GM23248 (cell line): Measurements from ENCODE around the gene MRPS21. TPM values are rescaled to one million over a fixed set of nuclear protein-coding genes. Genes with fewer than 3 reads are reported as not detected.

ENCODE experiments used
- DNase-seq: peaks from one replicate; pipeline ENCODE4 v3.0.0-alpha.2; 2015
- H2AFZ ChIP-seq: fragments of 200-600 bp; sonication (generic); 2 replicates; pipeline ENCODE4 v1.6.1; 2016; ENCODE audit warnings: antibody characterized with exemption
- H3F3A ChIP-seq: fragments of 200-600 bp; sonication (generic); 2 replicates; pipeline ENCODE4 v1.6.1; 2016; ENCODE audit warnings: mild to moderate bottlenecking, antibody characterized with exemption, mixed run types; ENCODE audit not compliant: insufficient read depth
- H3K27ac ChIP-seq: fragments of 200-600 bp; sonication (generic); 2 replicates; pipeline ENCODE4 v1.5.1; 2016; ENCODE audit warnings: mild to moderate bottlenecking
- H3K27me3 ChIP-seq: fragments of 200-600 bp; sonication (generic); replicated peaks from 2 replicates; pipeline ENCODE4 v1.6.1; 2016; ENCODE audit warnings: mild to moderate bottlenecking; ENCODE audit not compliant: insufficient read depth
- H3K36me3 ChIP-seq: fragments of 200-600 bp; sonication (generic); 2 replicates; pipeline ENCODE4 v1.6.1; 2016; ENCODE audit warnings: low read depth, mild to moderate bottlenecking
- H3K4me1 ChIP-seq: fragments of 200-600 bp; sonication (generic); 2 replicates; pipeline ENCODE4 v1.6.1; 2016; ENCODE audit warnings: mild to moderate bottlenecking; ENCODE audit not compliant: insufficient read depth
- H3K4me2 ChIP-seq: fragments of 200-600 bp; sonication (generic); one replicate; pipeline ENCODE4 v1.6.1; 2016; ENCODE audit warnings: mild to moderate bottlenecking; ENCODE audit not compliant: unreplicated experiment
- H3K4me3 ChIP-seq: fragments of 200-600 bp; sonication (generic); 2 replicates; pipeline ENCODE4 v1.5.1; 2016; ENCODE audit warnings: mild to moderate bottlenecking
- H3K79me2 ChIP-seq: fragments of 200-600 bp; sonication (generic); 2 replicates; pipeline ENCODE4 v1.6.1; 2016; ENCODE audit warnings: mild to moderate bottlenecking; ENCODE audit not compliant: insufficient read depth
- H3K9ac ChIP-seq: fragments of 200-600 bp; sonication (generic); 2 replicates; pipeline ENCODE4 v1.6.1; 2016; ENCODE audit warnings: mild to moderate bottlenecking
- H3K9me2 ChIP-seq: fragments of 200-600 bp; sonication (generic); 2 replicates; pipeline ENCODE4 v1.6.1; 2016; ENCODE audit warnings: mixed run types, mild to moderate bottlenecking, moderate library complexity; ENCODE audit not compliant: insufficient read depth
- H3K9me3 ChIP-seq: fragments of 200-600 bp; sonication (generic); one replicate; pipeline ENCODE4 v1.6.1; 2017; ENCODE audit warnings: low read depth
- H4K20me1 ChIP-seq: fragments of 200-600 bp; sonication (generic); 2 replicates; pipeline ENCODE4 v1.6.0; 2016; ENCODE audit not compliant: insufficient read depth
- EZH2 ChIP-seq: fragments of 200-600 bp; sonication (generic); IDR thresholded peaks from 2 replicates; pipeline ENCODE4 v1.6.1; 2018; ENCODE audit warnings: antibody characterized with exemption, mild to moderate bottlenecking; ENCODE audit not compliant: insufficient read depth, poor library complexity, severe bottlenecking
- EZH2phosphoT487 ChIP-seq: fragments of 200-600 bp; sonication (generic); IDR thresholded peaks from 2 replicates; pipeline ENCODE4 v1.6.1; 2018; ENCODE audit warnings: antibody characterized with exemption, moderate library complexity, mild to moderate bottlenecking, low read depth; ENCODE audit not compliant: insufficient read depth
- WGBS, 2 experiments: methylation state at CpG; one replicate each; pipeline ENCODE4 v1.1.6; 2015 to 2017; ENCODE audit warnings: low lambda C conversion rate in 2 of 2, low coverage in 1 of 2; ENCODE audit errors: missing lambda C conversion rate in 2 of 2; 5-methylcytosine and 5-hydroxymethylcytosine counted together
- in situ Hi-C: fragments of 300-500 bp; cut with MboI; formaldehyde crosslinking; loops from 2 replicates; pipeline ENCODE4 v1.15.0; 2020
- polyA plus RNA-seq: library from polyadenylated mRNA; unstranded; fragments of >200 nt; fragmentation: Nextera tagmentation; extraction: Ambion mirVana; gene quantifications from 2 replicates; pipeline ENCODE4 v1.2.1, GENCODE V29; 2016
- total RNA-seq: library from RNA; depleted of rRNA; stranded (reverse); fragments of >200 nt; shearing (Covaris generic); gene quantifications from 2 replicates; pipeline ENCODE4 v1.2.3, GENCODE V29; 2014

MRPS21 gene
- total and polyA plus RNA-seq, 2 experiments from 2014 or later = 37.9 to 116 TPM

DNA sequence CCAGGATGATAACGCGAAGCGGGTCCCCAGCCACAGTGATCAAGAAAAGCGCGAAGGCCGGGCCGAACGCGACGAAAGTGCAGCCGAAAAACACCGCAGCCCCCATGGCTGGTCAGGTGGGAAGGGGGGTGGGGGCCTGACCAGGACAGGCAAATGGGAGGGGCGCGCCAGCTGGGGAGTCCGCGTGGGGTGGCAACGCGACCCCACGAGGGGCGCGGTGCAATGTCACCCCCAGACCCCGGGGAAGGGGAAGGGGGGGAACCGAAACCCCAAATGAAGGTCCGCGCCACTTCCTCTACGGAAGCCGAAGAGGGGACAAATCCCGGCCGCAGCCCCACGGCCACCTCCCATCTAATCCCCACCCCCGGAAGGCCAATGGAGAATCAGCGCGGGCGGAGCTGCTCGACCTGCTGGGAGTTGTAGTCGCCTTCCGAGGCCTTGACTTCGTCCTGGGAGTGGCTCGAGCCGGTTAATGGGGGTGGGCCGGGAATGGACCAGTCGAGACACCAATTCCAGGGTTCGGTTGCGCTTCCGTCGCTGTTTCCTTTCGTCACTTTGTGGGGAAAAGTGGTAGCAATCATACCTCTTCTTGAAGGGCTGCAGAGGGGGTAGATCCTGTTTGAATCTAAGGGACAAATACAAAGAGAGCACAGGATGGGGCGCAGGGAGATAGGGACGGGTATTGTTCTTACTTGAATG, 24.8 kb upstream of the MRPS21 start, which contains the start of gene APH1A:
Gene APH1A (minus strand): TSS at position 312 of the 699 bp plus-strand sequence. CDS start 206 bp downstream, at position 106.
- peak within 1 kb of the TSS; percentile 74 for H3K27ac ChIP-seq
- peaks cover 7% of the 10 kb centered on the region; the same call in 1 of the 2 replicates for H3K4me1 ChIP-seq
- in situ Hi-C loops = no loop called here

DNA sequence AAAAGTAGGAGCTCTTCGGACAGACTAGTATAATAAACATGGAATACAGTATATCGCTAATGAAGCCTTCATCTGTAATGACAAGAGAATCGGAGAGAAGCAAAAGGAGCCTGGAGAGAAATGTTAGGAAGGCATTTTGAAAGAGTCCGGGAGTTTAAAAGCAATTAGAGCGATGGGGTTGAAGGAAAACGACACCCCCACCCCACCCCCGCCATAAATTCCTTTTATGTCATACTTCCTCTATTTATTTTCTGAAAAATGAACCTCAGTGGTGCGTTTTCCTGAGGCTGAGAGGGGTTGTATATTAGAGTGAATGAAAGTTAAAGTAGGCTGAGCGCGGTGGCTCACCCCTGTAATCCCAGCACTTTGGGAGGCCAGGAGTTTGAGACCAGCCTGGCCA, 24.2 kb upstream of the MRPS21 start:
- peaks cover 7% of the 10 kb centered on the region; the same call in 1 of the 2 replicates for H3K4me1 ChIP-seq
- in situ Hi-C loops = no loop called here
- H3K4me2 ChIP-seq = peak overlapping the region; percentile 97
- H3F3A ChIP-seq = no peaks in the 10 kb centered on the region
- no peaks in the 10 kb centered on the region for H3K9me2 ChIP-seq
- H3K9me3 ChIP-seq = no peaks in the 10 kb centered on the region
- peak overlapping the region; percentile 86 for H2AFZ ChIP-seq
- H4K20me1 ChIP-seq = no peaks in the 10 kb centered on the region
- 0 out of 2 replicates have a peak, but pooled peaks cover 10% of the 10 kb centered on the region for H3K36me3 ChIP-seq
- TF ChIP-seq EZH2phosphoT487 (no peak), EZH2 (no peak)
- H3K4me3 ChIP-seq = peak overlapping the region; percentile 100
- H3K27ac ChIP-seq = peak overlapping the region; percentile 42
- 51 to 53% methylated on average over 10 of the region's 10 CpGs for WGBS, 2 experiments
- H3K79me2 ChIP-seq = peaks cover 31% of the 10 kb centered on the region
- DNase-seq = no peak
- H3K9ac ChIP-seq = peak overlapping the region; percentile 99
- H3K27me3 ChIP-seq = no peaks in the 10 kb centered on the region

More for the DNA sequence above, 24.8 kb upstream of the MRPS21 start, which contains the start of gene APH1A:
- Histone ChIP-seq H3K4me2 (peak within 1 kb of the TSS; percentile 97), H3F3A (no peaks in the 10 kb centered on the region), H3K4me3 (peak within 1 kb of the TSS; percentile 100), H3K9me3 (no peaks in the 10 kb centered on the region), H2AFZ (peak within 1 kb of the TSS; percentile 86), H3K79me2 (peaks cover 31% of the 10 kb centered on the region), H3K9me2 (no peaks in the 10 kb centered on the region), H3K9ac (peak within 1 kb of the TSS; percentile 99), H3K27me3 (no peaks in the 10 kb centered on the region), H3K36me3 (0 out of 2 replicates have a peak, but pooled peaks cover 10% of the 10 kb centered on the region), H4K20me1 (no peaks in the 10 kb centered on the region)
- 1% methylated on average over 35 to 48 of the region's 49 CpGs for WGBS, 2 experiments
- TF ChIP-seq EZH2phosphoT487 (no peak), EZH2 (no peak)
- peak; percentile 99 for DNase-seq

DNA sequence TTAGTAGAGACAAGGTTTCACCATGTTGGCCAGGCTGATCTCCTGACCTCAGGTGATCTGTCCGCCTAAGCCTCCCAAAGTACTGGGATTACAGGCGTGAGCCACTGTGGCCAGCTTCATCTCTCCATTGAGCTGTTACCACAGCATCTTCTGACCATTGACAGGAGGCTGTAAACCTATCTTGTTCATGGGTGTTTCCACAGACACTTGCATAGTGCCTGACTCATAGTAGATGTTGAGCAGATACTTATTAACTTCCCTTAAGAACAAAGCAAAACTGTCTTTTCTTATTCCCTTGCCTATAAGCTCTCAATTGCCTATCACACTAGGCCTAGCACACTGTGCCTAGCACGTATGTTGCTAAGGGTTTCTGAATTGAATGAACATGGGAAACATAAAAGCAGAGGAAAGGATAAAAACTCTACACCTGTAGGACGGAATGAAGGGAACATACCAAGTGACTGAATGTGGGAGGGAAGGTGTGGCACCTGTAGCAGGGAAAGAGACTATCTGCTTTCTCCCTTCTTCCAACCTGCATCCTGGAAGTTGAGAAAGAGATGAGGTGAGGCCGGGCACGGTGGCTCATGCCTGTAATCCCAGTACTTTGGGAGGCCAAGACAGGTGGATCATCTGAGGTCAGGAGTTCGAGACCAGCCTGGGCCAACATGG, 22.2 kb upstream of the MRPS21 start:
- DNase-seq = no peak
- no peaks in the 10 kb centered on the region for H3F3A ChIP-seq
- H4K20me1 ChIP-seq = no peaks in the 10 kb centered on the region
- H3K36me3 ChIP-seq = no peaks in the 10 kb centered on the region
- no peak overlapping the region for H3K4me3 ChIP-seq
- H3K79me2 ChIP-seq = peaks cover 24% of the 10 kb centered on the region
- no peaks in the 10 kb centered on the region for H3K9me2 ChIP-seq
- WGBS, 2 experiments = 93 to 95% methylated on average over 7 of the region's 7 CpGs
- H3K27ac ChIP-seq = no peak overlapping the region
- no peak overlapping the region for H2AFZ ChIP-seq
- in situ Hi-C loops = no loop called here
- no peaks in the 10 kb centered on the region for H3K27me3 ChIP-seq
- H3K4me2 ChIP-seq = no peak overlapping the region
- H3K9ac ChIP-seq = no peak overlapping the region
- no peaks in the 10 kb centered on the region for H3K9me3 ChIP-seq
- H3K4me1 ChIP-seq = peaks cover 7% of the 10 kb centered on the region; the same call in 1 of the 2 replicates
- TF ChIP-seq EZH2phosphoT487 (no peak), EZH2 (no peak)

DNA sequence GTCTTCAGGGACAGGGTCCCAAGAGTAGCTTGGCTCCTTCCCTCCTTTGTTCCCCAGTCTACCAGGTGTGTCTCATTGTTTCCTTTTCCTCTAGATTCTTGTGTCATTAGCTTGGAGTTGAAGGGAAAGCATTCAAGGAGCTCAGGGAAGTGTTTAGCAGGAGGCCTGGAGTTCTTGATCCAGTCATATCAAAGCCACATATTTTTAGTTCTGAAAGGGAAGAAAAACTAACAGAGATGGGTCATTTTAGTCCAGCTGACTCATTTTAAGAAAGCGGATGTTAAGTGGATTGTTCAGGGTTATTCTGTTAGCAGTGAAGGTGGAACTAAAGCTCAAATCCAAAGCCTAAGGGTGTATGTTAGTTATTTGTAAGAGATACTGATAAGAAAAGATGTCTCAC, 20.4 kb upstream of the MRPS21 start:
- Histone ChIP-seq H2AFZ (peak overlapping the region; percentile 75), H3K27me3 (no peaks in the 10 kb centered on the region), H3K4me2 (no peak overlapping the region), H3K27ac (no peak overlapping the region), H3F3A (no peaks in the 10 kb centered on the region), H3K9ac (no peak overlapping the region), H3K4me1 (0 out of 2 replicates have a peak, but pooled peaks cover 2% of the 10 kb centered on the region), H3K79me2 (peaks cover 5% of the 10 kb centered on the region), H3K9me3 (no peaks in the 10 kb centered on the region), H3K4me3 (no peak overlapping the region), H3K36me3 (no peaks in the 10 kb centered on the region), H3K9me2 (no peaks in the 10 kb centered on the region), H4K20me1 (no peaks in the 10 kb centered on the region)
- in situ Hi-C loops = no loop called here
- 83 to 97% methylated on average over 1 of the region's 1 CpG for WGBS, 2 experiments
- DNase-seq = no peak
- TF ChIP-seq EZH2phosphoT487 (no peak), EZH2 (no peak)
